HEK293T (cell line): Measurements from ENCODE around the gene TCF19.
A peak's percentile ranks its signal among the peaks of the same experiment; 100 is the strongest.

Source experiments
- CTCF ChIA-PET: fragments of 350-600 bp; formaldehyde crosslinking; extraction: SDS; loops from one replicate; lab custom pipeline; 2021; ENCODE audit warnings: antibody characterized with exemption, inconsistent platforms; lab: Yijun Ruan, JAX
- POLR2A ChIA-PET: fragments of 350-600 bp; formaldehyde crosslinking; extraction: SDS; loops from one replicate; lab custom pipeline; 2020; ENCODE audit warnings: antibody characterized with exemption, inconsistent platforms; lab: Yijun Ruan, JAX
- DNase-seq: peaks from one replicate; pipeline ENCODE4 v3.0.0; 2012; ENCODE audit warnings: mixed read lengths; ENCODE audit errors: extremely low spot score
- ARNT ChIP-seq: fragments of 450-650 bp; IDR thresholded peaks from 2 replicates; pipeline ENCODE4 v1.6.1; 2017; ENCODE audit warnings: mild to moderate bottlenecking
- BHLHE40 ChIP-seq: fragments of 450-650 bp; IDR thresholded peaks from 2 replicates; pipeline ENCODE4 v1.6.1; 2016; ENCODE audit warnings: mild to moderate bottlenecking, moderate library complexity, borderline replicate concordance
- CTBP1 ChIP-seq: fragments of 450-650 bp; IDR thresholded peaks from 2 replicates; pipeline ENCODE4 v1.6.1; 2016; ENCODE audit warnings: borderline replicate concordance
- ELF4 ChIP-seq: fragments of 450-650 bp; IDR thresholded peaks from 2 replicates; pipeline ENCODE4 v1.6.1; 2017; ENCODE audit warnings: antibody characterized with exemption
- FOXA1 ChIP-seq: fragments of 450-650 bp; IDR thresholded peaks from 2 replicates; pipeline ENCODE4 v1.6.1; 2016; ENCODE audit warnings: mild to moderate bottlenecking
- FOXK2 ChIP-seq: fragments of 450-650 bp; IDR thresholded peaks from 2 replicates; pipeline ENCODE4 v1.6.1; 2016; ENCODE audit warnings: mild to moderate bottlenecking
- FOXM1 ChIP-seq: fragments of 450-650 bp; IDR thresholded peaks from 2 replicates; pipeline ENCODE4 v1.6.1; 2017; ENCODE audit warnings: mild to moderate bottlenecking, borderline replicate concordance
- HDGF ChIP-seq: fragments of 450-650 bp; IDR thresholded peaks from 2 replicates; pipeline ENCODE4 v1.6.1; 2017; ENCODE audit warnings: antibody characterized with exemption, borderline replicate concordance
- L3MBTL2 ChIP-seq: fragments of 450-650 bp; conservative IDR thresholded peaks from 2 replicates; pipeline ENCODE4 v1.6.1; 2016; ENCODE audit warnings: mild to moderate bottlenecking
- LEF1 ChIP-seq: fragments of 450-650 bp; IDR thresholded peaks from 2 replicates; pipeline ENCODE4 v1.6.1; 2017; ENCODE audit warnings: mild to moderate bottlenecking, borderline replicate concordance
- NFRKB ChIP-seq: fragments of 450-650 bp; IDR thresholded peaks from 2 replicates; pipeline ENCODE4 v1.6.1; 2016; ENCODE audit warnings: mild to moderate bottlenecking, moderate library complexity
- PKNOX1 ChIP-seq: fragments of 450-650 bp; IDR thresholded peaks from 2 replicates; pipeline ENCODE4 v1.6.1; 2016
- SP1 ChIP-seq: fragments of 450-650 bp; IDR thresholded peaks from 2 replicates; pipeline ENCODE4 v1.6.1; 2017
- SUZ12 ChIP-seq: fragments of 450-650 bp; IDR thresholded peaks from 2 replicates; pipeline ENCODE4 v1.6.1; 2016; ENCODE audit warnings: mild to moderate bottlenecking
- TARDBP ChIP-seq: fragments of 450-650 bp; IDR thresholded peaks from 2 replicates; pipeline ENCODE4 v1.6.1; 2016
- ZNF384 ChIP-seq: fragments of 450-650 bp; IDR thresholded peaks from 2 replicates; pipeline ENCODE4 v1.6.1; 2016

TCF19 gene

GRCh38 chr6:31154436-31154835, 4.0 kb upstream of the TCF19 start:
- ChIA-PET POLR2A (no interaction called here), CTCF (interaction anchor here (0.6 kb wide), 1 partner anchor 1002 kb away, joined by 3 read pairs; no protein-coding TSS in a partner anchor)
- no peak for DNase-seq
- TF ChIP-seq PKNOX1 (no peak), ARNT (no peak), FOXA1 (no peak), SUZ12 (no peak), CTBP1 (no peak), L3MBTL2 (no peak), ZNF384 (no peak), FOXK2 (no peak)

- DNase-seq, result no peak
- TF ChIP-seq NFRKB (no peak), BHLHE40 (no peak), TARDBP (no peak), HDGF (no peak), FOXK2 (no peak), ZNF384 (no peak), L3MBTL2 (no peak), ARNT (no peak), LEF1 (no peak), CTBP1 (no peak), ELF4 (no peak), SP1 (no peak), SUZ12 (no peak), FOXA1 (no peak), FOXM1 (no peak)
- POLR2A ChIA-PET, result interaction anchor here (0.9 to 1.8 kb wide), 4 partner anchors 9 to 41 kb away, joined by 3 to 6 read pairs (median 4); no protein-coding TSS in a partner anchor
- CTCF ChIA-PET, result interaction anchor here (0.6 to 0.8 kb wide), 2 partner anchors 19 to 21 kb away, joined by 3 to 4 read pairs; no protein-coding TSS in a partner anchor
Measured at GRCh38 chr6:31156641-31157040, 1.7 kb upstream of the TCF19 start.

- ChIA-PET CTCF (no interaction called here), POLR2A (interaction anchor here (0.9 to 2.4 kb wide), 12 partner anchors 8 to 240 kb away, joined by 3 to 14 read pairs (median 5); partner anchors contain the start of gene PSORS1C2)
- peak; percentile 20 for DNase-seq
- no peak for TF ChIP-seq SP1
- TF ChIP-seq SUZ12, result no peak
- TF ChIP-seq ELF4, result no peak
- no peak for TF ChIP-seq ZNF384
- TF ChIP-seq FOXA1, result no peak
- no peak for TF ChIP-seq NFRKB
- TF ChIP-seq L3MBTL2, result no peak
- no peak for TF ChIP-seq LEF1
- TF ChIP-seq PKNOX1, result no peak
- no peak for TF ChIP-seq ARNT
- TF ChIP-seq BHLHE40, result no peak
- TF ChIP-seq FOXK2, result no peak
- TF ChIP-seq FOXM1, result no peak
- TF ChIP-seq HDGF, result no peak
- no peak for TF ChIP-seq CTBP1
- no peak for TF ChIP-seq TARDBP
Measured at GRCh38 chr6:31157513-31158139, 763 bp upstream of the TCF19 start, which contains the start of gene CCHCR1. CCHCR1 (minus strand) TSS chr6:31157802; CDS start chr6:31157600, 202 bp downstream.

- peak; percentile 32; the same call in 1 of the 2 replicates for TF ChIP-seq HDGF
- no peak for TF ChIP-seq PKNOX1
- POLR2A ChIA-PET, result interaction anchor here (0.6 to 2.4 kb wide), 17 partner anchors 9 to 601 kb away, joined by 3 to 14 read pairs (median 4); partner anchors contain the start of gene PSORS1C2
- CTCF ChIA-PET, result interaction anchor here (0.7 to 1.5 kb wide), 3 partner anchors 11 to 207 kb away, joined by 3 to 6 read pairs (median 4); no protein-coding TSS in a partner anchor
- peak; percentile 41 for DNase-seq
Measured at GRCh38 chr6:31158863-31159855, 770 bp downstream of the TCF19 start.

GRCh38 chr6:31161216-31162126, 3.1 kb downstream of the TCF19 start:
- POLR2A ChIA-PET, result no interaction called here
- no peak for TF ChIP-seq CTBP1
- no peak for TF ChIP-seq BHLHE40
- TF ChIP-seq FOXM1, result no peak
- no peak for TF ChIP-seq ARNT
- TF ChIP-seq SP1, result no peak
- no peak for TF ChIP-seq SUZ12
- no peak for TF ChIP-seq L3MBTL2
- no peak for TF ChIP-seq PKNOX1
- no peak for TF ChIP-seq HDGF
- no peak for TF ChIP-seq ELF4
- no peak for TF ChIP-seq ZNF384
- DNase-seq, result no peak
- CTCF ChIA-PET, result no interaction called here
